Fibroblast of skin of right biceps (primary cell): Measurements from ENCODE around the gene MET.

ENCODE experiments used
- DNase-seq: peaks from one replicate; pipeline ENCODE4 v3.0.0-alpha.2; 2013

MET gene

DNA sequence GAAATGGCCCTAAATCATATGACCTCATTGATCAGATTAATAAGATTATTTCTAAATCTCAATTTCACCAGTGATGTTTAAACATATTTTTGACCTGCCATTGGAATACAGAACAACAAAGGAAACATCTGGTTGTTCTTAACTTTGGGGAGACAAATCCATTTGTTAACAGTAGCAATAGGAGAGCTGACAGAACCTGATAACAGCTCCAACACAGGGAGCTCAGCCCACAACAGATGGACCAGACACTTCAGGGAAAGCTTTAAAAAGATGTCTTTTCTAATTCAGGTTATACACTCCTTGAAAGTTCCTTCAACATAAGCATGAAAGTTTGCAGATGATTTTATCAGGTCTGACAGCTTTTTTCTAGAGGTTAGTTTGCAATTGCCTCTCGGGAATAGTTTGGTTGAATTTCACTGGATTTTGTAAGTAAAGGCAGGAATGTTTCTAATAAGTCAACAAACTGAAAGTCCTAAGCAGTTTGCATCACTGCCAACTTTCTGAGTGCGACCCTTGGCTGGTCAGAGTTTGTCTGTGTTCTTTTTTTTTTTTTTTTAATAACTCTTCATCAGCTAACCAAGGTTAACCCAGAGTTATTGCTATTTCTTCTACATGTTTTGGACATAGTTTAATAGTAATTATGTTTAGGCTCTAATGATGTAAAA is 6.5 kb upstream of the MET start:
- DNase-seq, result no peak

- DNase-seq, result no peak
Measured at GRCh38 chr7:116669769-116670168, 2.2 kb upstream of the MET start.

GRCh38 chr7:116670409-116671015 is 1.5 kb upstream of the MET start:
- peak; percentile 25 for DNase-seq

GRCh38 chr7:116671111-116671510 is 885 bp upstream of the MET start:
- DNase-seq, result no peak

- DNase-seq, result peak; percentile 47
Measured at GRCh38 chr7:116672596-116673456, 830 bp downstream of the MET start.

DNA sequence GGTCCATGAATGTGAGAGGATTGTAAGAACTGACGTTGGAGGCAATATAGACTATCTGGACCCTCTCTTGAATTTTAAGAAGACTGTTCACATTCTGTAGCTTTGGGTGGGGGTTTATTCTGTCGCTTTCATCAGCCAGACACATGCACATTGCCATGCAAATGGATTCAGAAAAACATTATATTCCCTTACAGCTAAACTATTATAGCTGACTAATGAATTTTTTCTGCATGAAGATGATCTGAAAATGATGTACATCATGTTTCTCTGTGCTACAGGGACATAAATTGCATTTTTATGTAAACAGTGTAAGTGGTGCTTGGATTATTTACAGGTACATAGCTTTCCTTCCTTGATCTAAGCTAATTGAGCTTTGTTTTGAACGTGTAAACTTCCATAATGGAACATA is 1.5 kb downstream of the MET start:
- DNase-seq, result no peak

DNA sequence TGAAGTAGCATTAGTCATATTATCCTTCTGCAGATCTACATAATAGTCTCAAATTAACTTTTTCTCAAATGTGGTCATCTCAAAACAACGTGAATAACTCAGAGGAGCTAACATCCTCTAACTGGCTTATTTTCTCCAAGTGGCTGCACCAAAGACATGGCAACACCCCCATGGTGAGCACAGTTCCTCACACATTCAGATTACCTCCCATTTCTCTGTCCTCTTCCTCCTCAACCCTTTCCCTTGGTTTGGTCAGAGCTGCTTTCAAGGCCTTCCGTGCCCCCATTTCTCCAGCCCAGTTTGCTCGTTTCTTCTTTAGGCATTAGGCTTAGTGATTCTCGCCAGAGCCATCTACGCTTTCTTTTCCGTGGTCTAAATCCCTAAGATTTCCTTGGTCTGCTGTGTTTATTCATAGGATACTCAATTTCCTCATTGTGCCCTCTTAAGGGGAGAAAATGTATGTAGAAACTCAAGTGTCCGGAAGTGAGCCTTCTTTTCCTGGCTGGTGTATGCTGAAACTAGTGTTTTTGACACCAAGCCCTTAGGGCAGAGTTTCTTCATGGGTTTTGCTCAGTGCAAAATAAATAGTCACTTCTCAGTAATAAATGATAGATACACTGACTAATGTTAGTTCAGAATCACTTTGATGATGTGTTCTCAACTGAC is 2.6 kb downstream of the MET start:
- DNase-seq, result peak; percentile 66

DNA sequence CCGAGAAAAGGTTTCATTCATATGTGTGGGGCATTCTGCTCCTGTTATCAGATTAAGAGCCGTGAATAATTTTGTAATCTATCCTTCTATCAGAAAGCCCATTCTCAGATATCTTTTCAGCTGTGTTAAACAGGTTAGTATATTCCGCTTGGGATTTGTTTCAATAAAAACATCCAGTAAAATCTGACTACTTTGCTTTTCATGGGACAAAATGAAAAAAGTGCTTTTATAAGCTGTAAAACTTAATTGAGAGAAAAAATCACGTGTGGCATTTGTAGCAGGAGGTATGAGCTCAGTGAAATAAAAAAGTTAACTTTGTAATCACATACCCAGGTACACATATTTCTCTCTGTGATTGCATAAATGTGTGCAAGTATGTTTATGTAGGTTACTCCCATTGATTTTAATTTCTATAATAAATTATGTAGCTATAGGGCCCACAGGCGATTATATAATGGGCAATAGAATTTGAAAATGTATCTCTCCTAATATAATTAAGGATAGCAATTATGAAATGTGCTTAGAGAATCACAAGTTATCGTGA is 3.9 kb downstream of the MET start:
- DNase-seq, result no peak

GRCh38 chr7:116678780-116679179 is 6.8 kb downstream of the MET start:
- no peak for DNase-seq

- DNase-seq, result no peak
Measured at GRCh38 chr7:116679500-116679899, 7.5 kb downstream of the MET start.

- DNase-seq, result no peak
Measured at GRCh38 chr7:116683786-116684185, 11.8 kb downstream of the MET start.

- no peak for DNase-seq
Measured at GRCh38 chr7:116686033-116686432, 14.0 kb downstream of the MET start.

GRCh38 chr7:116686812-116687419 is 14.9 kb downstream of the MET start:
- DNase-seq, result no peak

- DNase-seq, result peak; percentile 88
Measured at GRCh38 chr7:116687801-116688201, 15.8 kb downstream of the MET start.

DNA sequence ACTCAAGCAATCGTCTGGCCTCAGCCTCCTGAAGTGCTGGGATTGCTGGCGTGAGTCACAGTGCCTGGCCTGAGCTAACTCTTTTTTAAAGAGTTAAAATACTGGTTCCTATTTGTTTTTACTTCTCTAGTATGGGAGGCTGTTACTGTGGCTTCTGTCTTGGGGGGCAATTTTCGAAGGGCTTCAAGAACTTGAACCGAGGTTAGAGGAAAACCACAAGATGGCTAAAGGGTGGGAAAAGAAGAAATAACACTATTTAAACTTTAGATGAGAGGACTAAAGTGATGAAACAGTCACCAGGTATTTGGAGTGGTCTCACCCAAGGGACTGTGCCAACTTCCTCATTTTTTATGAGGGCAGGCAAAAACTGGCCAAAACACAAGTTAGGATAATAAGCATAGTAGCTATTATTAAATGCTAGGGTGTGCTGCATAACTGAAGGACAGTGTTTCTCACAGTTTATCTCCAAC is 17.8 kb downstream of the MET start:
- peak; percentile 49 for DNase-seq

GRCh38 chr7:116691664-116692063 is 19.7 kb downstream of the MET start:
- peak; percentile 55 for DNase-seq

DNA sequence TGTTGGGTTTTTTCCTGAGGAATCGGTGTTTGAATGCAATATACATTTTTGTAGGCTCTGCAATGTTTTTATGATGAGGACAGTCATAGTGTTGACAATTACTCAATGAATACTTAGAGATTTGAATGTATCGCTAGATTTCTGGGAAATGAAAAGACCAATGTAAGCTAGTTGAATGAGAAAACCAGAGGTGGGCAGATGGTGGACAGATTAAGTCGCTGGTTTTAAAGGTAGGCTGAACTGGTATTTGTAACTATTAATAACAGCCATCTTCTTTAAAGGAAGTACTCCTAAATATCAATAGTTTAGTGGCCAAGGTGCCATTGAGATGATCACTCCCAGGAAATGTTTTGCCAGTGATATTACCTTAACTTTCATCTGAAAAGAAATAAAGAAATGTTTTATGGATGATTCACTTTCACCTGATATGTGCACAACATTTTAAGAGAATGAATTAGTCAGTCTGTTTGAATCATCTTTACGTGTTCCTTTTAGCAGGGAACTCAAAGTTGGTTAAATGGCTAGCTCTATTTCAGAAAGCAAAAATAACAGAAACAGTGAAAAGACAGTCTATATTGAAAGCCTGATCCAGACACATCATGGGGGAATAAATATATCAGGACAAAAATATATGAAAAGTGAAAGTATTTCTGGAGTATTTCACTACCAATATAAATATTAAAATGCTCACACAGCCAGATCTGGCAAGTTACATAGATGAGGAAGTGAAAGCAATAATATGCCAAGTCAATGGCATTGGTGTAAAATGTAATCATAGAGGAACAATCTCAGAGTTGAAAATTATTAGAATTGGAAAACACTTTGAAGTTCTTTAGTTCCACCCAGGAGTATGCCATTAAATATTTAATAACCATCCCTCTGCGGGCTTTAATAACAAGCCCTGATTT is 20.7 kb downstream of the MET start:
- peak; percentile 57 for DNase-seq

- DNase-seq, result no peak
Measured at GRCh38 chr7:116696707-116697106, 24.7 kb downstream of the MET start.

- DNase-seq, result no peak
Measured at GRCh38 chr7:116697152-116697551, 25.2 kb downstream of the MET start.

DNA sequence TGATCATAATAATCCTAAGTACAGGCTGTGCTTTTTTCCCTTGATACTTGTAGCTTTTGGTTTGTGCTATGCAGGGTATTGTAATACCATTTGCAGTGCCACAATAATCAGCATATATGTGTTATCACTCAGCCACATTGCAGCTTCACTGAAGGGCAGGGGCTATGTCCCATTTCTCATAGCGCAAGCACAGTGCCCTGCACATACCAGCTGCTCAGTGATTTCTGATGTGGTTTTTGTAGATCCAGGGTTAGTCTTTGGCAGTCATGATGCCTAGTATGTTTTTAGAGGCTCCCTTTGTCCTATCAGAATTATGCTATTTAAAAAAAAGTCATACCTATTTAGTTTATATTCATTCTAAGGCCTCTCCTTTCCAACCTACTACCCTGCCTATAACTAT is 25.8 kb downstream of the MET start:
- DNase-seq, result no peak

GRCh38 chr7:116698396-116698795 is 26.4 kb downstream of the MET start:
- no peak for DNase-seq
